ENCODE measurements around the gene CFAP20. TPM values are rescaled to one million over a fixed set of nuclear protein-coding genes. Genes with fewer than 3 reads are reported as not detected.
A peak's percentile ranks its signal among the peaks of the same experiment; 100 is the strongest.

Gene CFAP20
- total RNA-seq, 4 donors from 2014 or later: 34.8 to 90.2 (median 57.7) TPM

GRCh38 chr16:58102665-58103392 lies 26.4 kb downstream of the CFAP20 start:
- intact Hi-C loops (cut with DNase I): loop anchor here (10.0 kb wide), 1 partner anchor 198 kb away; no protein-coding TSS in a partner anchor
- TF ChIP-seq POLR2A (IDR thresholded peaks at IDR 0.05) (no peak), CTCF (IDR thresholded peaks at IDR 0.05) (no peak)
- no peak overlapping the region for H3K27ac ChIP-seq
- H3K9me3 ChIP-seq: no peaks in the 10 kb centered on the region
- H3K36me3 ChIP-seq: no peaks in the 10 kb centered on the region
- 74 to 78% methylated on average over 15 of the region's 15 CpGs for WGBS, 2 donors
- H3K27me3 ChIP-seq: no peaks in the 10 kb centered on the region
- peak; percentile 40 to 53 for DNase-seq
- peaks cover 12% of the 10 kb centered on the region in 2 donors for H3K4me1 ChIP-seq
- no peak overlapping the region for H3K4me3 ChIP-seq (replicated peaks in 1 of 3)

- no peaks in the 10 kb centered on the region for H3K9me3 ChIP-seq
- no peak overlapping the region for H3K27ac ChIP-seq
- H3K36me3 ChIP-seq: no peaks in the 10 kb centered on the region
- no peak overlapping the region for H3K4me3 ChIP-seq (replicated peaks in 1 of 3)
- peaks cover 12 to 22% of the 10 kb centered on the region in 2 donors for H3K4me1 ChIP-seq
- H3K27me3 ChIP-seq: no peaks in the 10 kb centered on the region
- intact Hi-C loops (cut with DNase I): loop anchor here (10.0 kb wide), 1 partner anchor 195 kb away; no protein-coding TSS in a partner anchor
- peak; percentile 56 to 68 for DNase-seq
- 40 to 43% methylated on average over 6 of the region's 6 CpGs for WGBS, 2 donors
- TF ChIP-seq CTCF (IDR thresholded peaks at IDR 0.05) (no peak), POLR2A (IDR thresholded peaks at IDR 0.05) (no peak)
These were observed 29.3 kb downstream of the CFAP20 start for GRCh38 chr16:58099956-58100300.

- Histone ChIP-seq H3K27ac (no peak overlapping the region), H3K36me3 (no peaks in the 10 kb centered on the region), H3K27me3 (no peaks in the 10 kb centered on the region), H3K4me3 (replicated peaks in 1 of 3) (no peak overlapping the region), H3K4me1 (peaks cover 12 to 22% of the 10 kb centered on the region in 2 donors), H3K9me3 (no peaks in the 10 kb centered on the region)
- intact Hi-C loops (cut with DNase I): no loop called here
- no peak for DNase-seq
- TF ChIP-seq POLR2A (IDR thresholded peaks at IDR 0.05) (no peak), CTCF (IDR thresholded peaks at IDR 0.05) (no peak)
- 91 to 94% methylated on average over 10 to 12 of the region's 12 CpGs for WGBS, 2 donors
These were observed 29.9 kb downstream of the CFAP20 start for GRCh38 chr16:58099097-58099955.

- intact Hi-C loops (cut with DNase I): no loop called here
- TF ChIP-seq CTCF (IDR thresholded peaks at IDR 0.05): no peak
- no peak for TF ChIP-seq POLR2A (IDR thresholded peaks at IDR 0.05)
- WGBS, 2 donors: 80 to 81% methylated on average over 12 of the region's 12 CpGs
These were observed 30.7 kb downstream of the CFAP20 start for GRCh38 chr16:58098207-58099096.

More at GRCh38 chr16:58098207-58099096, 30.7 kb downstream of the CFAP20 start:
- Histone ChIP-seq H3K4me3 (replicated peaks in 1 of 3) (no peak overlapping the region), H3K27me3 (no peaks in the 10 kb centered on the region), H3K9me3 (no peaks in the 10 kb centered on the region), H3K27ac (no peak overlapping the region), H3K36me3 (no peaks in the 10 kb centered on the region), H3K4me1 (peaks cover 12 to 22% of the 10 kb centered on the region in 2 donors)
- no peak for DNase-seq
